GM12878 (cell line): ENCODE measurements around the gene CASK.

Experiments
- BACH1 ChIP-seq: fragments of 450-650 bp; IDR thresholded peaks from 2 replicates; pipeline ENCODE4 v1.6.1; 2017; ENCODE audit warnings: mild to moderate bottlenecking, borderline replicate concordance
- POLR2AphosphoS5 ChIP-seq: IDR thresholded peaks from 2 replicates; pipeline ENCODE4 v1.6.1; 2011; ENCODE audit warnings: mild to moderate bottlenecking, low read length, inconsistent platforms
- TF ChIP-seq, protein P1 (sequence below), 3 experiments: IDR thresholded peaks in 2 of 3; conservative IDR thresholded peaks in 1 of 3; 2 replicates each; pipeline ENCODE4 v1.5.1; 2011; ENCODE audit warnings: low read depth in 3 of 3, low read length in 3 of 3, mild to moderate bottlenecking in 3 of 3, control low read depth in 2 of 3, moderate library complexity in 2 of 3, inconsistent platforms in 1 of 3, mixed read lengths in 1 of 3; ENCODE audit not compliant: control insufficient read depth in 2 of 3, insufficient read depth in 1 of 3; ENCODE audit errors: extremely low read depth in 1 of 3

DNA sequence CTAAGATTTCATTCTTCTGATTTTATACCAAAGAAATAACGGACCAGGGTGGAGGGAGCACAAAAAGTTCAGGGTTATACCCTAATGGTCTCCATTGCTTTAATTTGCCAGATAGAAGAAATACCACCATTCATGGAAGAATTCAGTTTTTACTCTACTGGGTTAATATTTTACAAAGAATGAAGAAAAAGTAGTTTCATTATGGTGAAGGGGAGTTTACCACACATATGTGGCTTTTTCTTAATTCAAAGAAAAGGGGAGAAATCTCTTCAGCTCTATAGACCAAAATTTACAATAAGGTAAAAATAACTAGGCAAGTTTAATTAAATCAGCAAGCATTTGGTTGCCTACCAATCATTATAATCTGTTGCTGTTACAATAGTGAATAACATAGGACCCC lies 37.6 kb downstream of the CASK start:
- TF ChIP-seq BACH1 (no peak), POLR2AphosphoS5 (no peak)
- TF ChIP-seq, protein P1, sequence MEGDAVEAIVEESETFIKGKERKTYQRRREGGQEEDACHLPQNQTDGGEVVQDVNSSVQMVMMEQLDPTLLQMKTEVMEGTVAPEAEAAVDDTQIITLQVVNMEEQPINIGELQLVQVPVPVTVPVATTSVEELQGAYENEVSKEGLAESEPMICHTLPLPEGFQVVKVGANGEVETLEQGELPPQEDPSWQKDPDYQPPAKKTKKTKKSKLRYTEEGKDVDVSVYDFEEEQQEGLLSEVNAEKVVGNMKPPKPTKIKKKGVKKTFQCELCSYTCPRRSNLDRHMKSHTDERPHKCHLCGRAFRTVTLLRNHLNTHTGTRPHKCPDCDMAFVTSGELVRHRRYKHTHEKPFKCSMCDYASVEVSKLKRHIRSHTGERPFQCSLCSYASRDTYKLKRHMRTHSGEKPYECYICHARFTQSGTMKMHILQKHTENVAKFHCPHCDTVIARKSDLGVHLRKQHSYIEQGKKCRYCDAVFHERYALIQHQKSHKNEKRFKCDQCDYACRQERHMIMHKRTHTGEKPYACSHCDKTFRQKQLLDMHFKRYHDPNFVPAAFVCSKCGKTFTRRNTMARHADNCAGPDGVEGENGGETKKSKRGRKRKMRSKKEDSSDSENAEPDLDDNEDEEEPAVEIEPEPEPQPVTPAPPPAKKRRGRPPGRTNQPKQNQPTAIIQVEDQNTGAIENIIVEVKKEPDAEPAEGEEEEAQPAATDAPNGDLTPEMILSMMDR (IDR thresholded peaks at IDR 0.05 in 2 of 3, conservative IDR thresholded peaks at IDR 0.05 in 1 of 3; ENCODE audit: control insufficient read depth in 2 of 3, extremely low read depth in 1 of 3, insufficient read depth in 1 of 3, low read depth in 3 of 3, low read length in 3 of 3), result no peak
